ENCODE measurements around the gene IFT122.
"Not testable (repeated sequence)": the region's sequence is repeated elsewhere in the genome, so short reads cannot be mapped to it uniquely, and the experiment has no call there.

IFT122 gene

GRCh38 chr3:129515821-129516432, 75.9 kb downstream of the IFT122 start:
- DNase-seq (ENCODE audit: low spot score); FAIRE-seq: not testable (repeated sequence)

GRCh38 chr3:129517516-129517915, 77.5 kb downstream of the IFT122 start:
- DNase-seq (ENCODE audit: low spot score) = no peak
- no peak for FAIRE-seq

- FAIRE-seq (no peak), DNase-seq (ENCODE audit: low spot score) (no peak)
Measured at GRCh38 chr3:129518038-129518561, 78.1 kb downstream of the IFT122 start.

GRCh38 chr3:129518581-129518980, 78.6 kb downstream of the IFT122 start:
- DNase-seq (ENCODE audit: low spot score) = no peak
- no peak for FAIRE-seq

GRCh38 chr3:129519449-129519848, 79.4 kb downstream of the IFT122 start:
- DNase-seq (ENCODE audit: low spot score) (no peak), FAIRE-seq (no peak)

GRCh38 chr3:129519896-129520715, 80.1 kb downstream of the IFT122 start:
- FAIRE-seq = no peak
- DNase-seq (ENCODE audit: low spot score) = no peak

GRCh38 chr3:129520960-129521359, 80.9 kb downstream of the IFT122 start:
- DNase-seq (ENCODE audit: low spot score) (no peak), FAIRE-seq (no peak)

- no peak for FAIRE-seq
- no peak for DNase-seq (ENCODE audit: low spot score)
Measured at GRCh38 chr3:129521611-129522010, 81.6 kb downstream of the IFT122 start.

- DNase-seq (ENCODE audit: low spot score) = no peak
- FAIRE-seq = no peak
Measured at GRCh38 chr3:129522953-129523352, 82.9 kb downstream of the IFT122 start.

- DNase-seq (ENCODE audit: low spot score) (no peak), FAIRE-seq (no peak)
Measured at GRCh38 chr3:129524081-129524480, 84.1 kb downstream of the IFT122 start.

- FAIRE-seq = no peak
- DNase-seq (ENCODE audit: low spot score) = no peak
Measured at GRCh38 chr3:129525341-129525968, 85.4 kb downstream of the IFT122 start.

- FAIRE-seq = no peak
- no peak for DNase-seq (ENCODE audit: low spot score)
Measured at GRCh38 chr3:129526121-129526900, 86.3 kb downstream of the IFT122 start.

- no peak for FAIRE-seq
- no peak for DNase-seq (ENCODE audit: low spot score)
Measured at GRCh38 chr3:129527262-129527661, 87.2 kb downstream of the IFT122 start.

GRCh38 chr3:129528589-129529100, 88.6 kb downstream of the IFT122 start, which contains the start of gene RHO:
Gene RHO, plus strand, starts transcription at chr3:129528639. Its CDS starts 95 bp downstream, at chr3:129528734.
- no peak for DNase-seq (ENCODE audit: low spot score)
- FAIRE-seq = no peak

- FAIRE-seq (no peak), DNase-seq (ENCODE audit: low spot score) (no peak)
Measured at GRCh38 chr3:129529436-129530210, 89.6 kb downstream of the IFT122 start.

- no peak for DNase-seq (ENCODE audit: low spot score)
- FAIRE-seq = no peak
Measured at GRCh38 chr3:129530251-129530791, 90.3 kb downstream of the IFT122 start.

GRCh38 chr3:129530821-129531220, 90.8 kb downstream of the IFT122 start:
- DNase-seq (ENCODE audit: low spot score) = no peak
- no peak for FAIRE-seq

- DNase-seq (ENCODE audit: low spot score) (no peak), FAIRE-seq (no peak)
Measured at GRCh38 chr3:129531699-129532098, 91.7 kb downstream of the IFT122 start.

- FAIRE-seq (no peak), DNase-seq (ENCODE audit: low spot score) (no peak)
Measured at GRCh38 chr3:129532261-129532660, 92.2 kb downstream of the IFT122 start.

- FAIRE-seq (no peak), DNase-seq (ENCODE audit: low spot score) (no peak)
Measured at GRCh38 chr3:129533406-129533805, 93.4 kb downstream of the IFT122 start.
